Kidney (tissue), 14 donors: ENCODE measurements around the gene CAND2. TPM values are rescaled to one million over a fixed set of nuclear protein-coding genes. Genes with fewer than 3 reads are reported as not detected.
A peak's percentile ranks its signal among the peaks of the same experiment; 100 is the strongest.

Experiments used
- DNase-seq, 5 donors: peaks; one replicate each; pipeline ENCODE4 v3.0.0-alpha.2; 2013 to 2020
- FAIRE-seq: peaks from 2 replicates; lab custom pipeline; 2012; peaks lifted over from hg19 to GRCh38; lab: Jason Lieb, UNC
- H3K27ac ChIP-seq, 2 donors: one replicate each; pipeline ENCODE4 v1.7.0; 2013; ENCODE audit warnings: low read depth in 2 of 2, low read length in 2 of 2, inconsistent platforms in 1 of 2
- H3K27me3 ChIP-seq: one replicate; pipeline ENCODE4 v1.7.1; 2013; ENCODE audit warnings: low read length, inconsistent platforms; ENCODE audit not compliant: control insufficient read depth, insufficient read depth
- H3K36me3 ChIP-seq, 3 donors: one replicate each; pipeline versions ENCODE4 v1.7.0 to v1.7.1; 2013; ENCODE audit warnings: low read length in 3 of 3, control low read depth in 1 of 3, inconsistent platforms in 1 of 3; ENCODE audit not compliant: insufficient read depth in 3 of 3, control insufficient read depth in 2 of 3
- H3K4me1 ChIP-seq, 3 donors: one replicate each; pipeline versions ENCODE4 v1.7.0 to v1.7.1; 2013; ENCODE audit warnings: low read length in 3 of 3, inconsistent platforms in 1 of 3, low read depth in 1 of 3; ENCODE audit not compliant: control insufficient read depth in 2 of 3, insufficient read depth in 2 of 3
- H3K4me3 ChIP-seq, 3 donors: one replicate each; pipeline versions ENCODE4 v1.7.0 to v1.8.1; 2013; ENCODE audit warnings: low read length in 3 of 3, control low read depth in 1 of 3, inconsistent platforms in 1 of 3
- H3K9ac ChIP-seq, 3 donors: one replicate each; pipeline versions ENCODE4 v1.7.0 to v1.7.1; 2013; ENCODE audit warnings: low read length in 3 of 3, control low read depth in 1 of 3, inconsistent platforms in 1 of 3
- H3K9me3 ChIP-seq, 3 donors: one replicate each; pipeline versions ENCODE4 v1.7.0 to v1.7.1; 2013; ENCODE audit warnings: low read length in 3 of 3, control low read depth in 1 of 3, inconsistent platforms in 1 of 3; ENCODE audit not compliant: control insufficient read depth in 2 of 3, insufficient read depth in 1 of 3
- intact Hi-C: fragments of 100-400 bp; cut with DNase I; formaldehyde crosslinking; loops from one replicate; pipeline ENCODE4 v1.11.1; 2022
- polyA plus RNA-seq: library from polyadenylated mRNA; stranded (reverse); fragments of 350-450 nt; fragmentation: Illumina TruSeq; extraction: RNeasy Lipid Tissue Mini Kit (QIAGEN cat#74804); gene quantifications from one replicate; pipeline ENCODE4 v1.2.3, GENCODE V29; 2014; ENCODE audit warnings: low read depth, low replicate concordance; ENCODE audit not compliant: insufficient read depth
- total RNA-seq: library from RNA; stranded (reverse); fragmentation: NEBNext Ultra II Directional; extraction: Animal tissue kit (Norgen Biotek cat#: 25700); gene quantifications from one replicate; pipeline ENCODE4 v1.2.1, GENCODE V29; 2021
- TF ChIP-seq, protein P1 (sequence below): IDR thresholded peaks from 3 replicates; pipeline ENCODE4 v1.5.1; 2012; ENCODE audit warnings: mild to moderate bottlenecking, moderate library complexity, borderline replicate concordance; ENCODE audit not compliant: insufficient read depth; ENCODE audit errors: extremely low read depth
- donor health status: control.
- donor health status: control.
- donor health status: control.
- donor health status: control.
- donor health status: control.
- donor health status: DM: yes; HTN: yes; CAD: no.
- donor health status: Normal renal cell carcinoma (clear cell type).

CAND2 gene
- total and polyA plus RNA-seq, 2 donors from 2014 or later, result 3.9 to 7.1 TPM

DNA sequence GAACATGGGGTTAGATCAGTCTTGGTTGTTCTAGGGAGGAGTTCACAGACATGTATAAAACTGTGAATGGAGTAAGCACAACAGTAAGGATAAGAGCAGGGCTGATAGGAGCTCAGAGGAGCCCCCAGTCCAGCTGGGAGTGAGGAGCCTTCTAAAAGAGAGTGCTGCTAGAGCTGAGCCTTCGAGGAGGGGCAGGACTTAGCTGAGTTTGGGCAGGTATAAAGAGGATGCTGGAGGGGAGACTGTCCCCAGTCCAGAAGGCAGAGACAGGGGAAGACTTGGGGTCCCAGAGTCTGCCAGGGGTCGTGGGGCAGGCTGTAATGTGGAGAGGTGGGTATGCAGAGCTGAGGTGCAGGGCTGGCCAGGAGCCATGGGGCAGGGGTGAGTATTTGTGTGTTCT lies 12.1 kb downstream of the CAND2 start:
- intact Hi-C loops, result no loop called here

DNA sequence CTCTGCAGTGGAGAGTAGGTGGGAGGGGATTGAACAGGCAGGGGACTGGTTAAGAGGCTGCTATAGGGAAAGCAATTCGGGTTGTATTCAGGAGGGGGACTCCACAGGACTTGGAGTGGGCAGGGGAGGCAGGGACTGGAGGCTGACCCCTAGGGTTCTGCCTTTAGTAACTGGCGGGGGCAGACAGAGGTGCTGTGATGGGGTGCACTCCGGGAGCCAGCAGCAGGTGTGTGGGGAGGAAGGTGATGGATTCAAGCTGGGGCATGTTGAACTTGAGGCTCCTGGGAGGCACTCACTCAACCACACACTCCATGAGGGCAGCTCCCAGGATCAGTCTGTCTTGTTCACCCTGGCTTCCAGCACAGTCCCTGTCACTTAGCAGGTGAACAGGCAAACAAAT lies 12.5 kb downstream of the CAND2 start:
- intact Hi-C loops, result no loop called here
- H3K27ac ChIP-seq, result no peak overlapping the region
- DNase-seq (peak in 2 of 5 donors; percentile 46 to 54), FAIRE-seq (no peak)
- no peak overlapping the region for H3K9ac ChIP-seq
- TF ChIP-seq, protein P1, sequence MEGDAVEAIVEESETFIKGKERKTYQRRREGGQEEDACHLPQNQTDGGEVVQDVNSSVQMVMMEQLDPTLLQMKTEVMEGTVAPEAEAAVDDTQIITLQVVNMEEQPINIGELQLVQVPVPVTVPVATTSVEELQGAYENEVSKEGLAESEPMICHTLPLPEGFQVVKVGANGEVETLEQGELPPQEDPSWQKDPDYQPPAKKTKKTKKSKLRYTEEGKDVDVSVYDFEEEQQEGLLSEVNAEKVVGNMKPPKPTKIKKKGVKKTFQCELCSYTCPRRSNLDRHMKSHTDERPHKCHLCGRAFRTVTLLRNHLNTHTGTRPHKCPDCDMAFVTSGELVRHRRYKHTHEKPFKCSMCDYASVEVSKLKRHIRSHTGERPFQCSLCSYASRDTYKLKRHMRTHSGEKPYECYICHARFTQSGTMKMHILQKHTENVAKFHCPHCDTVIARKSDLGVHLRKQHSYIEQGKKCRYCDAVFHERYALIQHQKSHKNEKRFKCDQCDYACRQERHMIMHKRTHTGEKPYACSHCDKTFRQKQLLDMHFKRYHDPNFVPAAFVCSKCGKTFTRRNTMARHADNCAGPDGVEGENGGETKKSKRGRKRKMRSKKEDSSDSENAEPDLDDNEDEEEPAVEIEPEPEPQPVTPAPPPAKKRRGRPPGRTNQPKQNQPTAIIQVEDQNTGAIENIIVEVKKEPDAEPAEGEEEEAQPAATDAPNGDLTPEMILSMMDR, result no peak
- H3K36me3 ChIP-seq, result peaks cover 0 to 9% (median 0%) of the 10 kb centered on the region in 3 donors
- H3K4me1 ChIP-seq, result peaks cover 3 to 4% (median 3%) of the 10 kb centered on the region in 3 donors
- no peak overlapping the region for H3K4me3 ChIP-seq
- no peaks in the 10 kb centered on the region for H3K9me3 ChIP-seq
- H3K27me3 ChIP-seq, result no peaks in the 10 kb centered on the region

More for the DNA sequence above, 12.1 kb downstream of the CAND2 start:
- Histone ChIP-seq H3K27ac (no peak overlapping the region), H3K4me3 (no peak overlapping the region), H3K9me3 (no peaks in the 10 kb centered on the region), H3K27me3 (no peaks in the 10 kb centered on the region), H3K36me3 (peaks cover 0 to 9% (median 0%) of the 10 kb centered on the region in 3 donors), H3K4me1 (peaks cover 3 to 4% (median 3%) of the 10 kb centered on the region in 3 donors), H3K9ac (no peak overlapping the region)
- TF ChIP-seq, protein P1, result no peak
- FAIRE-seq (no peak), DNase-seq (peak in 1 of 5 donors; percentile 50)

DNA sequence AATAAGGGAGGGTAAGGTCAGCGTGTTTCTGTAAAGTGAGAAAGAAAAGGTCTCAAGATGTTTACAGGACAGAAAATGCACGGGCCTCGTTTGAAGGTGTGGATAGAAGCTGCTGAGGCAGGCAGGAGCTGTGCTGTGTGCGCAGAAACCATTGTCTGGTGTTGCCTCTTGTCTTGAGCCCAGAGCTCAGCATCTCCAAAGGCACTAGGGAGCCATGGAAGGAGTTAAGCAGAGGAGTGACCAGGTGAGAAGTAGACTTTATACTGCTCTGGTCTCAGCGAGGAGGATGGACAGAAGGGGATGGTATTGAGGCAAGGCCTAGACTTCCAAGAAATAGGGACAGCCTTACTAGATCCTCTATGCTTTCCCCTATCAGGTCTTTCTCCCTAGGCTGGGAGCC lies 13.0 kb downstream of the CAND2 start:
- Histone ChIP-seq H3K9ac (peak overlapping the region in 1 of 3 donors; percentile 60), H3K9me3 (no peaks in the 10 kb centered on the region), H3K4me1 (peaks cover 3 to 4% (median 3%) of the 10 kb centered on the region in 3 donors), H3K36me3 (peaks cover 0 to 8% (median 0%) of the 10 kb centered on the region in 3 donors), H3K27ac (no peak overlapping the region), H3K4me3 (peak overlapping the region in 2 of 3 donors; percentile 42 to 63), H3K27me3 (no peaks in the 10 kb centered on the region)
- FAIRE-seq, result no peak
- peak in 1 of 5 donors; percentile 22 for DNase-seq
- TF ChIP-seq, protein P1, result no peak
- intact Hi-C loops, result no loop called here
